ENCODE data around the gene ERBB4.

The ERBB4 gene

DNA sequence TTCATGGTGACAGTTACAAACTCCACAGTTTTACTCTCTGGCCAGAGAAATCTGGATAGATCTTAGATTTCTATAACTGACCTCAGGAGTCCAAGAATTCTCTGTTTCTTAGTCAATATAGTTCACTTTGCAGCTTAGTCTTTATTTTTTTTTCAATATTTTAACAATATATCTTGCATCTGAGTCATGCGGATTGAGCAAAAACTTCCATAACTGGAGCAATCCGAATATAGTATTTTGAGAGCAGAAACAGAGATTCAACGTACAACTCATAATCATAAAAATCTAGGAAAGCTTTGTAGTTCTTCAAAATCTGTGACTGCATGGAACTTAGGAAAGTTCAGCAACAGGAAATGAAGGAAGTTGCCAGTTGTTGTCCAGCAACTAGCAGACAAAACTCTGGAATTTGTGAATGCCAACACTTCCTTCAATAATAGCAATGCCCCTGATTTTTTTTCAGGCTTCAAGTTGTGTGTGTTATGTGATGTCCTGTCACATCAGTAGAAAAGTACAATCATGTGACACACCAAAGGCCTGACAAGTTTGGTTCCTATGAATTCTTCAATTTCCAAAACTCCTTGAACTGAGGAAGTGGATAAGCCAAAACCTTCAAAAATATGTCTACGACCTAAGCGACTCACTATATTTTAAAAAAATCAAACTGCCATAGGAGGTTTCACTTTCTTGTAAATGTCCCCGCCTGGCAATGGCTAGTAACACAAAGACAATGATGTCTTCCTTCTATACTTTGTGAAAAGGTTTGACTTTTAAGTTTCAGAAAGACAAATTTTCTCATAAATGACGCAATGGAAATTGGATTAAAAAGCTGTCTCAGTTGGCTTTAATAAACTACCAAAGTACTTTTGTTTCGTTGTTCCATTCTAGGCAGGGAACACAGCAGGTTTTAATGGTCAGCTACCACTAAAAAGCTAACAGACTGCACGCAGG lies 510.6 kb downstream of the ERBB4 start:
- H3K36me3 ChIP-seq (ENCODE audit: control insufficient read depth, insufficient read depth, low read length) = no peaks in the 10 kb centered on the region
- H3K4me1 ChIP-seq = no peaks in the 10 kb centered on the region
- no peaks in the 10 kb centered on the region for H3K27me3 ChIP-seq (ENCODE audit: control insufficient read depth, insufficient read depth, low read length)
- H3K4me3 ChIP-seq (ENCODE audit: low read depth, low read length) = no peak overlapping the region
- H3K79me2 ChIP-seq = no peaks in the 10 kb centered on the region
- H3K4me2 ChIP-seq (ENCODE audit: low read length) = no peak overlapping the region
- no peak overlapping the region for H3K9ac ChIP-seq
- no peak overlapping the region for H3K27ac ChIP-seq
- H2AFZ ChIP-seq = no peak overlapping the region
- TF ChIP-seq, protein P1, sequence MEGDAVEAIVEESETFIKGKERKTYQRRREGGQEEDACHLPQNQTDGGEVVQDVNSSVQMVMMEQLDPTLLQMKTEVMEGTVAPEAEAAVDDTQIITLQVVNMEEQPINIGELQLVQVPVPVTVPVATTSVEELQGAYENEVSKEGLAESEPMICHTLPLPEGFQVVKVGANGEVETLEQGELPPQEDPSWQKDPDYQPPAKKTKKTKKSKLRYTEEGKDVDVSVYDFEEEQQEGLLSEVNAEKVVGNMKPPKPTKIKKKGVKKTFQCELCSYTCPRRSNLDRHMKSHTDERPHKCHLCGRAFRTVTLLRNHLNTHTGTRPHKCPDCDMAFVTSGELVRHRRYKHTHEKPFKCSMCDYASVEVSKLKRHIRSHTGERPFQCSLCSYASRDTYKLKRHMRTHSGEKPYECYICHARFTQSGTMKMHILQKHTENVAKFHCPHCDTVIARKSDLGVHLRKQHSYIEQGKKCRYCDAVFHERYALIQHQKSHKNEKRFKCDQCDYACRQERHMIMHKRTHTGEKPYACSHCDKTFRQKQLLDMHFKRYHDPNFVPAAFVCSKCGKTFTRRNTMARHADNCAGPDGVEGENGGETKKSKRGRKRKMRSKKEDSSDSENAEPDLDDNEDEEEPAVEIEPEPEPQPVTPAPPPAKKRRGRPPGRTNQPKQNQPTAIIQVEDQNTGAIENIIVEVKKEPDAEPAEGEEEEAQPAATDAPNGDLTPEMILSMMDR (IDR thresholded peaks at IDR 0.05) = no peak
- H3K9me3 ChIP-seq (ENCODE audit: control insufficient read depth, low read length) = no peaks in the 10 kb centered on the region

DNA sequence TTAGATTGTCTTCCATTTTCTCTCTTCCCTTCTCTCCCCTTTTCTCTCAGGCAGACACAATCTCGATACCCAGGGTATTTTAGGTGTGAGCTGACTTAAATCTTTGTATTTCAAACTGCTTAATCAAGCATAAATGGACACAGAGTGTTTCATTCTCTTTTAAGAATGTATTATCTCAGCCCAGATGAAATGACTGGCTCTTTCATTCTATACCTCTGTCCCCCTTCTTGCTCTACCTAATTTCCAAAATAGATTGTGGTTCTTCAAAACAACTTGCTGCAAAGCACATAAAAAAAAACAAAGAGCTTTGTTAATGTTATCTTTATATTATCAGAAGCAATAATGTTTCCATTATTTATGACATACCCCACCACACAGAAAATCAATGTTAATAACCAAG lies 514.6 kb downstream of the ERBB4 start:
- no peaks in the 10 kb centered on the region for H3K79me2 ChIP-seq
- no peaks in the 10 kb centered on the region for H3K36me3 ChIP-seq (ENCODE audit: control insufficient read depth, insufficient read depth, low read length)
- H3K4me1 ChIP-seq = no peaks in the 10 kb centered on the region
- H3K4me2 ChIP-seq (ENCODE audit: low read length) = no peak overlapping the region
- no peak overlapping the region for H3K27ac ChIP-seq
- no peak overlapping the region for H2AFZ ChIP-seq
- H3K27me3 ChIP-seq (ENCODE audit: control insufficient read depth, insufficient read depth, low read length) = no peaks in the 10 kb centered on the region
- H3K9ac ChIP-seq = no peak overlapping the region
- no peak overlapping the region for H3K4me3 ChIP-seq (ENCODE audit: low read depth, low read length)
- TF ChIP-seq, protein P1 (IDR thresholded peaks at IDR 0.05) = no peak
- H3K9me3 ChIP-seq (ENCODE audit: control insufficient read depth, low read length) = no peaks in the 10 kb centered on the region

DNA sequence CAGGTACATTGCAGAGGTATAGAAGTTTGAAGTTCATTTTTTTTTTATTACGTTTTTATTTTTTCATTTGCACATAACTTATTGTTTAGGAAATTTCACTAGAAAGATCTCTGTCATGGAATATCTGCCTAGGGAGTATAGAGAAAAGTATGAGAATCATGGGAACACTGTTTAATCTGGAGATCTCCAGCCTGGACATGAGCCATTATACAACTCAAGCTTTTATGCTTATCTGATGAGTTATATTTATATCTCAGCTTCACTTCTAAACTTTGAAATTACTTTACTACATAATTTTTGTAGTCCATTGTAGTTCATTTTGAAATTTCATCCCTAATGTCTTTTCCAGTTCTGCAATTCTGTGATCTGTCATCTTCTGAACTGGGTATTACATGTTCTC lies 515.6 kb downstream of the ERBB4 start:
- Histone ChIP-seq H3K4me2 (ENCODE audit: low read length) (no peak overlapping the region), H2AFZ (no peak overlapping the region), H3K9ac (no peak overlapping the region), H3K4me3 (ENCODE audit: low read depth, low read length) (no peak overlapping the region), H3K27me3 (ENCODE audit: control insufficient read depth, insufficient read depth, low read length) (no peaks in the 10 kb centered on the region), H3K27ac (no peak overlapping the region), H3K9me3 (ENCODE audit: control insufficient read depth, low read length) (no peaks in the 10 kb centered on the region), H3K4me1 (no peaks in the 10 kb centered on the region), H3K36me3 (ENCODE audit: control insufficient read depth, insufficient read depth, low read length) (no peaks in the 10 kb centered on the region), H3K79me2 (no peaks in the 10 kb centered on the region)
- TF ChIP-seq, protein P1 (IDR thresholded peaks at IDR 0.05) = no peak

DNA sequence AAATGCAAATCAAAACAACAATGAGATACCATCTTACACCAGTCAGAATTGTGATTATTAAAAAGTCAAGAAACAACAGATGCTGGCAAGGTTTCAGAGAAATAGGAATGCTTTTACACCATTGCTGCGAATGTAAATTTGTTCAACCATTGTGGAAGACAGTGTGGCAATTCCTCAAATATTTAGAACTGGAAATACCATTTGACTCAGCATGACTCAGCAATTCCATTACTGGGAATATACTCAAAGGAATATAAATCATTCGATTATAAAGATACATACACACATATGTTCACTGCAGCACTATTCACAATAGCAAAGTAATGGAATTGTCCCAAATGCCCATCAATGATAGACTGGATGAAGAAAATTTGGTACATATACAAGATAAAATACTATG lies 516.7 kb downstream of the ERBB4 start:
- no peak overlapping the region for H3K4me2 ChIP-seq (ENCODE audit: low read length)
- TF ChIP-seq, protein P1 (IDR thresholded peaks at IDR 0.05) = no peak
- no peak overlapping the region for H3K27ac ChIP-seq
- H3K79me2 ChIP-seq = no peaks in the 10 kb centered on the region
- no peak overlapping the region for H3K9ac ChIP-seq
- H3K4me1 ChIP-seq = no peaks in the 10 kb centered on the region
- H3K27me3 ChIP-seq (ENCODE audit: control insufficient read depth, insufficient read depth, low read length) = no peaks in the 10 kb centered on the region
- no peak overlapping the region for H3K4me3 ChIP-seq (ENCODE audit: low read depth, low read length)
- no peaks in the 10 kb centered on the region for H3K9me3 ChIP-seq (ENCODE audit: control insufficient read depth, low read length)
- H3K36me3 ChIP-seq (ENCODE audit: control insufficient read depth, insufficient read depth, low read length) = no peaks in the 10 kb centered on the region
- H2AFZ ChIP-seq = no peak overlapping the region

DNA sequence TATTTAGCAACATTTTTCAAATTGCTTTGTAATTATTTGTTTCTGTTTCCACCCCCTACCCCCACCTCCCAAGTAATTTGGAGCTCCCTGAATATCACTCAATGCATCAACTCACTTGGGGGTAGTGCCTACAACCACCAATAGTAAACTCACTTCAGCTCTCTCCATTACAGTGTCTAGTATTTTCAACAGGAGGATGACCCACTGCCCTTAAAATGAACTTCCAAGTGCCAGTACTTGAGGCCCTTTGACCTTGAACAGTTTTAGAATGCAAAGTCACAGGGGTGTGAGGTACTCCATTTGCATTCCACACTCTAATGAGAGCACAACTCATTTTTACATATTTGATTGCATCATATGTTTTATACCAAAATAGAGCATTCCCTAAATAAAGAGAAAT lies 523.0 kb downstream of the ERBB4 start:
- no peak overlapping the region for H3K4me2 ChIP-seq (ENCODE audit: low read length)
- H2AFZ ChIP-seq = no peak overlapping the region
- H3K4me1 ChIP-seq = no peaks in the 10 kb centered on the region
- no peak overlapping the region for H3K27ac ChIP-seq
- no peak overlapping the region for H3K9ac ChIP-seq
- no peaks in the 10 kb centered on the region for H3K36me3 ChIP-seq (ENCODE audit: control insufficient read depth, insufficient read depth, low read length)
- no peak overlapping the region for H3K4me3 ChIP-seq (ENCODE audit: low read depth, low read length)
- no peaks in the 10 kb centered on the region for H3K27me3 ChIP-seq (ENCODE audit: control insufficient read depth, insufficient read depth, low read length)
- TF ChIP-seq, protein P1 (IDR thresholded peaks at IDR 0.05) = no peak
- no peaks in the 10 kb centered on the region for H3K79me2 ChIP-seq
- no peaks in the 10 kb centered on the region for H3K9me3 ChIP-seq (ENCODE audit: control insufficient read depth, low read length)
